ENCODE results near the gene ST3GAL2. TPM values are rescaled to one million over a fixed set of nuclear protein-coding genes. Genes with fewer than 3 reads are reported as not detected.
A peak's percentile ranks its signal among the peaks of the same experiment; 100 is the strongest.

ST3GAL2 gene
- total and polyA plus RNA-seq, 9 of the 15 experiments (the other 6 are each of a cell fraction or from before 2014, with no cell fraction given): 1.5 to 108 (median 34.3) TPM

DNA sequence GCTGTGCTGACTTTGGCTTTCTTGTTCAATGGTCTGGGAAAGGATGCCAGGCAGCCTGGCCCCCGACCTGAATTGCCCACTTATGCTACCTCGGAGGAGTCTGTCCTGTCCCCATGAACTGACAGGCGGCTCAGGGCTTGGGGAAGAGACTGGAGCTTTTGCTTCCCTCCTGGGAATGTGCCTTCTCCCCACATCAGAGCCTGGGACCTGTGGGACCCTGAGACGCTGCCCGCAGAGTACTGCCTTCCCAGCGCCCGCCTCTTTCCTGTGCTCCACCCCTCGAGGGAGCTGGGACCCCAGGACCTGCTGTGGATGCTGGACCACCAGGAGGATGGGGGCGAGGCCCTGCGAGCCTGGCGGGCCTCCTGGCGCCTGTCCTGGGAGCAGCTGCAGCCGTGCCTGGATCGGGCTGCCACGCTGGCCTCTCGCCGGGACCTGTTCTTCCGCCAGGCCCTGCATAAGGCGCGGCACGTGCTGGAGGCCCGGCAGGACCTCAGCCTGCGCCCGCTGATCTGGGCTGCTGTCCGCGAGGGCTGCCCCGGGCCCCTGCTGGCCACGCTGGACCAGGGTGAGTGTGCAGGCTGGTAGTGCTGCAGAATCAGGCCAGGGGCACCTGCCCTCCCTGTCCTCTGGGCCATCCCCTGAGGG lies 34.0 kb upstream of the ST3GAL2 start:
- H3K4me3 ChIP-seq: no peak overlapping the region
- H3K27me3 ChIP-seq (ENCODE audit: control insufficient read depth in 2 of 2, insufficient read depth in 2 of 2, low read length in 2 of 2): no peaks in the 10 kb centered on the region
- WGBS (ENCODE audit: insufficient coverage, low coverage, missing lambda C conversion rate): 81% methylated on average over 16 of the region's 28 CpGs
- DNase-seq (ENCODE audit: extremely low read depth in 1 of 4, low spot score in 3 of 4) (no peak), ATAC-seq (no peak), FAIRE-seq (no peak)
- peaks cover 0 to 49% of the 10 kb centered on the region in 2 experiments; a peak in 3 of 5 replicates for H3K4me1 ChIP-seq (replicated peaks in 1 of 2; ENCODE audit: control insufficient read depth in 2 of 2, insufficient read depth in 2 of 2, low read length in 2 of 2)
- peaks cover 17% of the 10 kb centered on the region; the same call in 1 of the 3 replicates for H3K36me3 ChIP-seq (ENCODE audit: control insufficient read depth, insufficient read depth, low read length)
- no peaks in the 10 kb centered on the region for H3K9me1 ChIP-seq (ENCODE audit: control insufficient read depth, insufficient read depth, low read length)
- no peaks in the 10 kb centered on the region for H3K9me3 ChIP-seq (replicated peaks; ENCODE audit: control insufficient read depth, insufficient read depth, low read depth, low read length)
- in situ Hi-C loops (cut with MboI): no loop called here
- H4K20me1 ChIP-seq (replicated peaks; ENCODE audit: control insufficient read depth, insufficient read depth, low read length): peaks cover 3% of the 10 kb centered on the region; the same call in 1 of the 2 replicates
- peak overlapping the region in 1 of 2 experiments; percentile 68; a peak in 1 of 4 replicates for H3K9ac ChIP-seq (ENCODE audit: insufficient read depth in 1 of 2, low read depth in 2 of 2, low read length in 2 of 2)
- BruUV-seq (replicated peaks): no TSS peak
- intact Hi-C loops (cut with micrococcal nuclease): no loop called here
- TF ChIP-seq, protein P1, sequence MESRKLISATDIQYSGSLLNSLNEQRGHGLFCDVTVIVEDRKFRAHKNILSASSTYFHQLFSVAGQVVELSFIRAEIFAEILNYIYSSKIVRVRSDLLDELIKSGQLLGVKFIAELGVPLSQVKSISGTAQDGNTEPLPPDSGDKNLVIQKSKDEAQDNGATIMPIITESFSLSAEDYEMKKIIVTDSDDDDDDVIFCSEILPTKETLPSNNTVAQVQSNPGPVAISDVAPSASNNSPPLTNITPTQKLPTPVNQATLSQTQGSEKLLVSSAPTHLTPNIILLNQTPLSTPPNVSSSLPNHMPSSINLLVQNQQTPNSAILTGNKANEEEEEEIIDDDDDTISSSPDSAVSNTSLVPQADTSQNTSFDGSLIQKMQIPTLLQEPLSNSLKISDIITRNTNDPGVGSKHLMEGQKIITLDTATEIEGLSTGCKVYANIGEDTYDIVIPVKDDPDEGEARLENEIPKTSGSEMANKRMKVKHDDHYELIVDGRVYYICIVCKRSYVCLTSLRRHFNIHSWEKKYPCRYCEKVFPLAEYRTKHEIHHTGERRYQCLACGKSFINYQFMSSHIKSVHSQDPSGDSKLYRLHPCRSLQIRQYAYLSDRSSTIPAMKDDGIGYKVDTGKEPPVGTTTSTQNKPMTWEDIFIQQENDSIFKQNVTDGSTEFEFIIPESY (CRISPR knock-in tag; IDR thresholded peaks at IDR 0.05): peak; percentile 63
- no peak for TF ChIP-seq ZNF707 (CRISPR knock-in tag; conservative IDR thresholded peaks at IDR 0.05)
- H3K27ac ChIP-seq (ENCODE audit: extremely low read depth, low read depth, low read length): no peak overlapping the region
- H3K4me2 ChIP-seq (ENCODE audit: insufficient read depth, low read length): no peak overlapping the region
- no peaks in the 10 kb centered on the region for H3K79me2 ChIP-seq (ENCODE audit: control insufficient read depth, insufficient read depth, low read length)
- H2AFZ ChIP-seq (ENCODE audit: low read depth, low read length): no peak overlapping the region
- ChIA-PET CTCF (ENCODE audit: low intra/inter-chr PET ratio) (no interaction called here), POLR2A (interaction anchor here (0.9 kb wide), 1 partner anchor 64 kb away, joined by 3 read pairs; no protein-coding TSS in a partner anchor)

Data from K562 (cell line).